CD4-positive, alpha-beta T cell (primary cell): ENCODE measurements around the gene AFAP1L1. TPM values are rescaled to one million over a fixed set of nuclear protein-coding genes. Genes with fewer than 3 reads are reported as not detected.

Source experiments
- ATAC-seq: fragments of 200-7000 bp; cut with Tn5 transposase; one replicate; pipeline ENCODE4 v1.10.0; 2022; ENCODE audit warnings: mild to moderate bottlenecking; ENCODE audit not compliant: poor library complexity
- CTCF ChIA-PET: fragments of 350-600 bp; sonication (Branson Sonifier 250); formaldehyde crosslinking; loops from one replicate; lab custom pipeline; 2021; ENCODE audit warnings: antibody characterized with exemption, inconsistent platforms; lab: Charles Lee
- POLR2A ChIA-PET: fragments of 350-600 bp; sonication (Branson Sonifier 250); formaldehyde crosslinking; loops from one replicate; lab custom pipeline; 2021; ENCODE audit warnings: antibody characterized with exemption, inconsistent platforms; lab: Charles Lee
- DNase-seq, 14 experiments: peaks; one replicate each; pipeline ENCODE4 v3.0.0-alpha.2; 2013 to 2020; ENCODE audit warnings: mixed read lengths in 2 of 14
- H3K27ac ChIP-seq, 2 donors: one replicate each; pipeline versions ENCODE4 v1.5.1 to v1.7.0; 2013; ENCODE audit warnings: low read length in 2 of 2, low read depth in 1 of 2, mild to moderate bottlenecking in 1 of 2
- H3K27me3 ChIP-seq, 2 experiments: 1 replicate in 1 of 2; 2 replicates in 1 of 2; pipeline versions ENCODE4 v1.6.1 to v1.7.0; 2013; ENCODE audit warnings: low read length in 2 of 2, control low read depth in 1 of 2, mild to moderate bottlenecking in 1 of 2, moderate library complexity in 1 of 2; ENCODE audit not compliant: insufficient read depth in 2 of 2, control insufficient read depth in 1 of 2
- H3K36me3 ChIP-seq: one replicate; pipeline ENCODE4 v1.6.1; 2013; ENCODE audit warnings: low read length, control low read depth; ENCODE audit not compliant: insufficient read depth
- H3K4me1 ChIP-seq: one replicate; pipeline ENCODE4 v1.6.1; 2013; ENCODE audit warnings: low read length, control low read depth; ENCODE audit not compliant: insufficient read depth
- H3K4me3 ChIP-seq: one replicate; pipeline ENCODE4 v1.5.1; 2013; ENCODE audit warnings: mild to moderate bottlenecking, low read length, moderate library complexity
- H3K9me3 ChIP-seq, 2 experiments: 1 replicate in 1 of 2; 2 replicates in 1 of 2; pipeline versions ENCODE4 v1.6.1 to v1.7.0; 2013; ENCODE audit warnings: low read length in 2 of 2, mild to moderate bottlenecking in 2 of 2, control low read depth in 1 of 2, moderate library complexity in 1 of 2; ENCODE audit not compliant: control insufficient read depth in 1 of 2, insufficient read depth in 1 of 2
- H3K27ac Mint-ChIP-seq: one replicate; pipeline ENCODE4 v1.8.0; 2020; ENCODE audit warnings: mixed read lengths
- H3K27me3 Mint-ChIP-seq: one replicate; pipeline ENCODE4 v1.8.0; 2021; ENCODE audit warnings: mixed read lengths
- H3K36me3 Mint-ChIP-seq: one replicate; pipeline ENCODE4 v1.8.0; 2021; ENCODE audit warnings: low read depth, mixed read lengths
- H3K4me1 Mint-ChIP-seq: one replicate; pipeline ENCODE4 v1.8.0; 2021; ENCODE audit warnings: low read depth, mixed read lengths
- H3K4me3 Mint-ChIP-seq: one replicate; pipeline ENCODE4 v1.8.0; 2020; ENCODE audit warnings: mild to moderate bottlenecking, mixed read lengths
- H3K9me3 Mint-ChIP-seq: one replicate; pipeline ENCODE4 v1.8.0; 2020; ENCODE audit warnings: mixed read lengths
- intact Hi-C, 2 experiments: fragments of 100-400 bp; cut with DNase I in 1 of 2; cut with micrococcal nuclease in 1 of 2; formaldehyde crosslinking; loops; one replicate each; pipeline versions ENCODE4 v1.15.1 to v1.9.0; 2023 to 2025; cut with DNase I, micrococcal nuclease
- total RNA-seq, 174 experiments: library from RNA in 2 of 174; stranded (reverse) in 2 of 174; gene quantifications; one replicate each; pipeline ENCODE4 v1.2.3 and lab custom pipeline; 2021 to 2026
- TF ChIP-seq, protein P1 (sequence below): fragments of 200-600 bp; IDR thresholded peaks from one replicate; pipeline ENCODE4 v1.8.0; 2022; ENCODE audit warnings: antibody characterized with exemption, mild to moderate bottlenecking

The AFAP1L1 gene
- total RNA-seq, 2 experiments from 2014 or later = 0.47 to 0.56 TPM

- H3K4me3 Mint-ChIP-seq = no peak overlapping the region
- Histone ChIP-seq H3K27ac (no peak overlapping the region), H3K27me3 (no peaks in the 10 kb centered on the region), H3K9me3 (no peaks in the 10 kb centered on the region), H3K36me3 (no peaks in the 10 kb centered on the region), H3K4me1 (no peaks in the 10 kb centered on the region), H3K4me3 (no peak overlapping the region)
- TF ChIP-seq, protein P1, sequence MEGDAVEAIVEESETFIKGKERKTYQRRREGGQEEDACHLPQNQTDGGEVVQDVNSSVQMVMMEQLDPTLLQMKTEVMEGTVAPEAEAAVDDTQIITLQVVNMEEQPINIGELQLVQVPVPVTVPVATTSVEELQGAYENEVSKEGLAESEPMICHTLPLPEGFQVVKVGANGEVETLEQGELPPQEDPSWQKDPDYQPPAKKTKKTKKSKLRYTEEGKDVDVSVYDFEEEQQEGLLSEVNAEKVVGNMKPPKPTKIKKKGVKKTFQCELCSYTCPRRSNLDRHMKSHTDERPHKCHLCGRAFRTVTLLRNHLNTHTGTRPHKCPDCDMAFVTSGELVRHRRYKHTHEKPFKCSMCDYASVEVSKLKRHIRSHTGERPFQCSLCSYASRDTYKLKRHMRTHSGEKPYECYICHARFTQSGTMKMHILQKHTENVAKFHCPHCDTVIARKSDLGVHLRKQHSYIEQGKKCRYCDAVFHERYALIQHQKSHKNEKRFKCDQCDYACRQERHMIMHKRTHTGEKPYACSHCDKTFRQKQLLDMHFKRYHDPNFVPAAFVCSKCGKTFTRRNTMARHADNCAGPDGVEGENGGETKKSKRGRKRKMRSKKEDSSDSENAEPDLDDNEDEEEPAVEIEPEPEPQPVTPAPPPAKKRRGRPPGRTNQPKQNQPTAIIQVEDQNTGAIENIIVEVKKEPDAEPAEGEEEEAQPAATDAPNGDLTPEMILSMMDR = no peak
- H3K27ac Mint-ChIP-seq = no peak overlapping the region
- ATAC-seq (no peak), DNase-seq (no peak)
- H3K9me3 Mint-ChIP-seq = no peaks in the 10 kb centered on the region
- CTCF ChIA-PET = no interaction called here
- POLR2A ChIA-PET = no interaction called here
- intact Hi-C loops = no loop called here
- H3K4me1 Mint-ChIP-seq = peaks cover 7% of the 10 kb centered on the region
- no peaks in the 10 kb centered on the region for H3K36me3 Mint-ChIP-seq
- no peaks in the 10 kb centered on the region for H3K27me3 Mint-ChIP-seq
These were observed 39.4 kb downstream of the AFAP1L1 start for GRCh38 chr5:149310947-149311658.

- Histone ChIP-seq H3K9me3 (no peaks in the 10 kb centered on the region), H3K4me3 (no peak overlapping the region), H3K4me1 (peaks cover 5% of the 10 kb centered on the region), H3K27ac (no peak overlapping the region), H3K36me3 (no peaks in the 10 kb centered on the region), H3K27me3 (no peaks in the 10 kb centered on the region)
- ATAC-seq (no peak), DNase-seq (no peak)
- H3K4me1 Mint-ChIP-seq = peaks cover 13% of the 10 kb centered on the region
- POLR2A ChIA-PET = interaction anchor here (0.6 to 1.6 kb wide), 4 partner anchors 12 to 32 kb away, joined by 3 to 4 read pairs (median 3); partner anchors contain the start of gene GRPEL2
- CTCF ChIA-PET = interaction anchor here (1.3 kb wide), 1 partner anchor 55 kb away, joined by 4 read pairs; no protein-coding TSS in a partner anchor
- H3K9me3 Mint-ChIP-seq = no peaks in the 10 kb centered on the region
- no peak overlapping the region for H3K27ac Mint-ChIP-seq
- intact Hi-C loops = no loop called here
- no peaks in the 10 kb centered on the region for H3K27me3 Mint-ChIP-seq
- no peak overlapping the region for H3K4me3 Mint-ChIP-seq
- H3K36me3 Mint-ChIP-seq = no peaks in the 10 kb centered on the region
- TF ChIP-seq, protein P1 = no peak
These were observed 41.6 kb downstream of the AFAP1L1 start for GRCh38 chr5:149313151-149313841.

GRCh38 chr5:149314571-149315111 lies 43.0 kb downstream of the AFAP1L1 start:
- no peak for DNase-seq
- H3K27ac ChIP-seq = no peak overlapping the region
- no peak for ATAC-seq
- H3K4me3 ChIP-seq = no peak overlapping the region
- peaks cover 13% of the 10 kb centered on the region for H3K4me1 Mint-ChIP-seq
- no peaks in the 10 kb centered on the region for H3K27me3 Mint-ChIP-seq
- ChIA-PET POLR2A (interaction anchor here (1.6 kb wide), 1 partner anchor 31 kb away, joined by 4 read pairs; the partner anchor contains the start of gene GRPEL2), CTCF (interaction anchor here (1.1 to 1.3 kb wide), 2 partner anchors 54 to 57 kb away, joined by 4 to 5 read pairs; no protein-coding TSS in a partner anchor)
- TF ChIP-seq, protein P1 = no peak
- no peaks in the 10 kb centered on the region for H3K36me3 ChIP-seq
- no peaks in the 10 kb centered on the region for H3K9me3 Mint-ChIP-seq
- no peaks in the 10 kb centered on the region for H3K9me3 ChIP-seq
- no peak overlapping the region for H3K27ac Mint-ChIP-seq
- no peaks in the 10 kb centered on the region for H3K27me3 ChIP-seq
- H3K36me3 Mint-ChIP-seq = no peaks in the 10 kb centered on the region
- H3K4me1 ChIP-seq = peaks cover 5% of the 10 kb centered on the region
- intact Hi-C loops = no loop called here
- H3K4me3 Mint-ChIP-seq = no peak overlapping the region
